ENCODE measurements around the gene IKZF5. TPM values are rescaled to one million over a fixed set of nuclear protein-coding genes. Genes with fewer than 3 reads are reported as not detected.

The IKZF5 gene
- total RNA-seq, 2 experiments from 2014 or later = 15.2 to 21.5 TPM

DNA sequence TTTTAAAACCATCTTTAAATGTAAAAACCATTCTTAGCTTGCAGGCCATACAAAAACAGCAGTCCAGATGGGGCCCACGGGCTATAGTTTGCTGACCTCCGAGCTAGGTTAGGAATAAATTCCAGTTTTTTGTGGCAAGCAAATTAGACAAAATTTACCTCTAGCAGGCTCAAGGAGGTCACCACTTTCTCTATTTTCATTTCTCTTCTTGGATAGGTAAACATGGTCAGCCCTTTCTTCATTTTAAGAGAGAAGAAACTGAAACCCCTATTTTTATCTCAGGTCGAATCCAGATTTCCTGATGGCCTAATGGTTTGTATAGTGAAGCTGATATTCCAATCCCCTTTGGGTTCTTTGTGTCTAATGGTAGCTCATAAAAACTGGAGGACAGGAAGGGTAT is 10.7 kb downstream of the IKZF5 start:
- intact Hi-C loops (cut with micrococcal nuclease) = no loop called here
- ChIA-PET POLR2A (interaction anchor here (1.2 to 3.5 kb wide), 2 partner anchors 11 to 15 kb away, joined by 4 to 15 read pairs; partner anchors contain the start of genes ACADSB and IKZF5), CTCF (interaction anchor here (0.8 to 4.2 kb wide), 2 partner anchors 9 to 16 kb away, joined by 3 to 24 read pairs; partner anchors contain the start of gene PSTK)
- H3K36me3 Mint-ChIP-seq (ENCODE audit: low read depth) = peaks cover 24% of the 10 kb centered on the region
- H3K27ac Mint-ChIP-seq = no peak overlapping the region
- TF ChIP-seq, protein P1, sequence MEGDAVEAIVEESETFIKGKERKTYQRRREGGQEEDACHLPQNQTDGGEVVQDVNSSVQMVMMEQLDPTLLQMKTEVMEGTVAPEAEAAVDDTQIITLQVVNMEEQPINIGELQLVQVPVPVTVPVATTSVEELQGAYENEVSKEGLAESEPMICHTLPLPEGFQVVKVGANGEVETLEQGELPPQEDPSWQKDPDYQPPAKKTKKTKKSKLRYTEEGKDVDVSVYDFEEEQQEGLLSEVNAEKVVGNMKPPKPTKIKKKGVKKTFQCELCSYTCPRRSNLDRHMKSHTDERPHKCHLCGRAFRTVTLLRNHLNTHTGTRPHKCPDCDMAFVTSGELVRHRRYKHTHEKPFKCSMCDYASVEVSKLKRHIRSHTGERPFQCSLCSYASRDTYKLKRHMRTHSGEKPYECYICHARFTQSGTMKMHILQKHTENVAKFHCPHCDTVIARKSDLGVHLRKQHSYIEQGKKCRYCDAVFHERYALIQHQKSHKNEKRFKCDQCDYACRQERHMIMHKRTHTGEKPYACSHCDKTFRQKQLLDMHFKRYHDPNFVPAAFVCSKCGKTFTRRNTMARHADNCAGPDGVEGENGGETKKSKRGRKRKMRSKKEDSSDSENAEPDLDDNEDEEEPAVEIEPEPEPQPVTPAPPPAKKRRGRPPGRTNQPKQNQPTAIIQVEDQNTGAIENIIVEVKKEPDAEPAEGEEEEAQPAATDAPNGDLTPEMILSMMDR (IDR thresholded peaks at IDR 0.05) = no peak
- peaks cover 31% of the 10 kb centered on the region for H3K4me1 Mint-ChIP-seq (ENCODE audit: low read depth)
- no peaks in the 10 kb centered on the region for H3K9me3 Mint-ChIP-seq
- H3K27me3 Mint-ChIP-seq = no peaks in the 10 kb centered on the region
- no peak for ATAC-seq
- H3K4me3 Mint-ChIP-seq = no peak overlapping the region
- no peak for DNase-seq

- Mint-ChIP-seq H3K9me3 (no peaks in the 10 kb centered on the region), H3K27ac (no peak overlapping the region), H3K27me3 (no peaks in the 10 kb centered on the region), H3K4me3 (no peak overlapping the region), H3K36me3 (ENCODE audit: low read depth) (peaks cover 23% of the 10 kb centered on the region), H3K4me1 (ENCODE audit: low read depth) (peaks cover 24% of the 10 kb centered on the region)
- intact Hi-C loops (cut with micrococcal nuclease) = no loop called here
- ATAC-seq = no peak
- DNase-seq = no peak
- TF ChIP-seq, protein P1 (IDR thresholded peaks at IDR 0.05) = no peak
- ChIA-PET POLR2A (interaction anchor here (0.6 to 1.6 kb wide), 3 partner anchors 11 to 15 kb away, joined by 3 to 5 read pairs (median 4); partner anchors contain the start of gene IKZF5), CTCF (interaction anchor here (0.9 to 1.5 kb wide), 2 partner anchors 13 to 42 kb away, joined by 4 read pairs; no protein-coding TSS in a partner anchor)
Measured at GRCh38 chr10:122995936-122996335, 12.7 kb downstream of the IKZF5 start.

DNA sequence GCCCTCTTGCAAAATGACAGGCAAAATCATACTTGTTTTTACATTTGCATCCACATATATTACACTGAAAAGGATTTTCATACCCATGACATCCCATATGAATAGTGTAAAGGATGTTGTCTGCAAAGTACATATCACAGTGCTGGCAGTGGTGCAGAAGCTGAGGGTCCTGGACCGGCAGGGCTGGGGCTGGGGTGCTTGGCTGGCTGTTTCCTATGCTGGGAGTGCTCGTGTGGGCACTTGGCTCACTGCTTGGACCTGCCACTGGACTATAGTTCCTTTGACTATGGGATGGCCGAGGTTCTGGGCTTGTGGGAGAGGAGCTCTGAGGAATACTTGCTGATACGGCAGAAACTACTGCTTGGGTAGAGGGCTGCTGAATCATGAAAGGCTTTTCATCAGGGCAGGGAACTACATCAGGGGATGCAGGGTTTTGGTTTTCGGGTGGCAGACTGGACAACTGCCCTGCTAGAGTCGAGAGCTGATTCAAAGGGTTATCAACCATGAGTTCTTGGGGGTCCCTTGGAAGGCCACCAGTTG is 14.7 kb downstream of the IKZF5 start:
- H3K27ac Mint-ChIP-seq = no peak overlapping the region
- POLR2A ChIA-PET = interaction anchor here (1.1 to 1.5 kb wide), 2 partner anchors 11 to 13 kb away, joined by 3 to 5 read pairs; partner anchors contain the start of gene PSTK
- DNase-seq = no peak

GRCh38 chr10:122992031-122992585 is 16.5 kb downstream of the IKZF5 start:
- no peaks in the 10 kb centered on the region for H3K9me3 Mint-ChIP-seq
- no peak for DNase-seq
- H3K27me3 Mint-ChIP-seq = no peaks in the 10 kb centered on the region
- intact Hi-C loops (cut with micrococcal nuclease) = no loop called here
- H3K27ac Mint-ChIP-seq = peak overlapping the region; percentile 39
- H3K4me3 Mint-ChIP-seq = no peak overlapping the region
- CTCF ChIA-PET = interaction anchor here (0.8 to 1.3 kb wide), 2 partner anchors 12 to 15 kb away, joined by 3 to 4 read pairs; partner anchors contain the start of gene PSTK
- peaks cover 2% of the 10 kb centered on the region for H3K4me1 Mint-ChIP-seq (ENCODE audit: low read depth)
- peaks cover 21% of the 10 kb centered on the region for H3K36me3 Mint-ChIP-seq (ENCODE audit: low read depth)
- POLR2A ChIA-PET = interaction anchor here (3.0 kb wide), 1 partner anchor 16 kb away, joined by 12 read pairs; the partner anchor contains the start of genes ACADSB and IKZF5
- ATAC-seq = no peak
- TF ChIP-seq, protein P1 (IDR thresholded peaks at IDR 0.05) = no peak

More for the DNA sequence above, 14.7 kb downstream of the IKZF5 start:
- Mint-ChIP-seq H3K4me3 (no peak overlapping the region), H3K27me3 (no peaks in the 10 kb centered on the region), H3K9me3 (no peaks in the 10 kb centered on the region), H3K4me1 (ENCODE audit: low read depth) (peaks cover 8% of the 10 kb centered on the region), H3K36me3 (ENCODE audit: low read depth) (peaks cover 23% of the 10 kb centered on the region)
- CTCF ChIA-PET = interaction anchor here (1.6 kb wide), 1 partner anchor 12 kb away, joined by 3 read pairs; no protein-coding TSS in a partner anchor
- no peak for ATAC-seq
- intact Hi-C loops (cut with micrococcal nuclease) = no loop called here
- TF ChIP-seq, protein P1 (IDR thresholded peaks at IDR 0.05) = no peak

DNA sequence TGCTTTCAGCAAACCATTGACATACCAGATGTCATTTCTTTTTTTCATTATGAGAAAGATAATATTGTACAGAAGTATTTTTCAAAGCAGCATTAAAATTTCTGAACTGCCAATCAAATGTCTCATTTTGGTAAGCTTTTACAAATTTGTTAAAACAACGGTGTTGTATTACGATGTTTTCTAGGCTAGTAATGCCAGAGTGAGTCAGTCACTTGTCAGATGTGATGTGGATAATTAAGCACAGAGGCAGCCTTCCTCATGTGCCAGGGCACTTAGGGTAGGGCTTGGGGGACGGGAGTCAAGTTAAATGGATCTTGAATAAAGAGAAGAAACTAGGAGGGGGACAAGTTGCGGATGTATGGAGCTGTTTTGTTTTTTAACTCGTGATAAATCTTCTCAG is 18.3 kb downstream of the IKZF5 start:
- H3K4me1 Mint-ChIP-seq (ENCODE audit: low read depth) = no peaks in the 10 kb centered on the region
- POLR2A ChIA-PET = interaction anchor here (1.8 to 3.0 kb wide), 2 partner anchors 10 to 18 kb away, joined by 9 to 12 read pairs; partner anchors contain the start of genes ACADSB, IKZF5 and PSTK
- ATAC-seq = no peak
- peaks cover 22% of the 10 kb centered on the region for H3K36me3 Mint-ChIP-seq (ENCODE audit: low read depth)
- no peaks in the 10 kb centered on the region for H3K9me3 Mint-ChIP-seq
- no peaks in the 10 kb centered on the region for H3K27me3 Mint-ChIP-seq
- CTCF ChIA-PET = interaction anchor here (1.3 kb wide), 1 partner anchor 9 kb away, joined by 7 read pairs; no protein-coding TSS in a partner anchor
- H3K4me3 Mint-ChIP-seq = no peak overlapping the region
- no peak overlapping the region for H3K27ac Mint-ChIP-seq
- no peak for DNase-seq
- intact Hi-C loops (cut with micrococcal nuclease) = no loop called here
- TF ChIP-seq, protein P1 (IDR thresholded peaks at IDR 0.05) = no peak

All from activated CD8-positive, alpha-beta T cell treated with anti-CD3 and anti-CD28 coated beads for 36 hours (primary cell).